Subcutaneous preadipocyte (primary cell): ENCODE measurements around the gene VEGFB. TPM values are rescaled to one million over a fixed set of nuclear protein-coding genes. Genes with fewer than 3 reads are reported as not detected.

Experiments
- total RNA-seq: library from RNA; depleted of rRNA; stranded (reverse); fragments of >200 nt; gene quantifications from 2 replicates; pipeline ENCODE4 v1.2.3, GENCODE V29; 2012

VEGFB gene
- total RNA-seq, 1 donor: 29.4 TPM

Other genes starting within 250 kb of the VEGFB start
- gene OTUB1, start 248.1 kb upstream of the VEGFB start, total RNA-seq: 44.4 and 46.3 TPM in 2 replicates
- gene FLRT1, start 198.7 kb upstream of the VEGFB start, total RNA-seq: under 0.01 TPM in 1 of 2 replicates, not detected in the other
- 20.9 and 23.1 TPM in 2 replicates for gene MACROD1, start 68.5 kb upstream of the VEGFB start, total RNA-seq
- 159 and 235 TPM in 2 replicates for gene STIP1, start 48.4 kb upstream of the VEGFB start, total RNA-seq
- 2.2 and 7.8 TPM in 2 replicates for gene FERMT3, start 27.9 kb upstream of the VEGFB start, total RNA-seq
- 28.7 and 29.9 TPM in 2 replicates for gene TRPT1, start 8.4 kb upstream of the VEGFB start, total RNA-seq
- gene NUDT22, start 8.3 kb upstream of the VEGFB start, total RNA-seq: 46.3 and 51.8 TPM in 2 replicates
- gene DNAJC4, start 4.0 kb upstream of the VEGFB start, total RNA-seq: 7.0 and 7.4 TPM in 2 replicates
- 40.3 and 48.5 TPM in 2 replicates for gene FKBP2, start 6.5 kb downstream of the VEGFB start, total RNA-seq
- gene PPP1R14B, start 12.4 kb downstream of the VEGFB start, total RNA-seq: 259 and 300 TPM in 2 replicates
- 35.3 and 61.4 TPM in 2 replicates for gene PLCB3, start 16.9 kb downstream of the VEGFB start, total RNA-seq
- 46.9 and 71.7 TPM in 2 replicates for gene BAD, start 50.1 kb downstream of the VEGFB start, total RNA-seq
- 9.6 and 12.1 TPM in 2 replicates for gene GPR137, start 51.3 kb downstream of the VEGFB start, total RNA-seq
- not detected in 2 replicates for gene KCNK4, start 56.7 kb downstream of the VEGFB start, total RNA-seq
- 1.1 TPM in 1 of 2 replicates, not detected in the other for gene CATSPERZ, start 65.8 kb downstream of the VEGFB start, total RNA-seq
- 31.2 and 36.0 TPM in 2 replicates for gene ESRRA, start 70.9 kb downstream of the VEGFB start, total RNA-seq
- gene TRMT112, start 83.0 kb downstream of the VEGFB start, total RNA-seq: 138 and 175 TPM in 2 replicates
- 92.1 and 148 TPM in 2 replicates for gene PRDX5, start 83.5 kb downstream of the VEGFB start, total RNA-seq
- gene CCDC88B, start 105.6 kb downstream of the VEGFB start, total RNA-seq: 0.20 and 1.8 TPM in 2 replicates
- 44.8 and 54.0 TPM in 2 replicates for gene RPS6KA4, start 124.6 kb downstream of the VEGFB start, total RNA-seq